Panc1 (cell line): Measurements from ENCODE around the gene ESRRG. TPM values are rescaled to one million over a fixed set of nuclear protein-coding genes. Genes with fewer than 3 reads are reported as not detected.

Experiments
- ATAC-seq: fragments of 200-7000 bp; cut with Tn5 transposase; 2 replicates; pipeline ENCODE4 v1.9.1; 2020; ENCODE audit warnings: mild to moderate bottlenecking, moderate library complexity
- BruUV-seq: library from RNA; stranded (reverse); fragments of 400-500 nt; replicated peaks from 2 replicates; lab custom pipeline; 2021; lab: Mats Ljungman, UMichigan
- CTCF ChIA-PET: fragments of 300-600 bp; sonication (Branson Sonifier 250); formaldehyde crosslinking; loops from one replicate; lab custom pipeline; 2022; ENCODE audit warnings: antibody characterized with exemption; lab: Charles Lee
- POLR2A ChIA-PET: fragments of 300-600 bp; sonication (Branson Sonifier 250); formaldehyde crosslinking; loops from one replicate; lab custom pipeline; 2022; ENCODE audit warnings: antibody characterized with exemption; lab: Charles Lee
- DNase-seq: peaks from one replicate; pipeline ENCODE4 v3.0.0-alpha.2; 2010; ENCODE audit warnings: low read depth, low spot score
- H3K27ac ChIP-seq: 2 replicates; pipeline ENCODE4 v1.5.1; 2011; ENCODE audit warnings: mild to moderate bottlenecking, low read length, inconsistent platforms
- H3K27me3 ChIP-seq: fragments of 200-500 bp; sonication (Bioruptor generic); 2 replicates; pipeline ENCODE4 v1.6.0; 2014; ENCODE audit warnings: low read length, inconsistent platforms; ENCODE audit not compliant: control insufficient read depth, insufficient read depth
- H3K36me3 ChIP-seq: fragments of 200-500 bp; sonication (Bioruptor generic); 2 replicates; pipeline ENCODE4 v1.5.1; 2014; ENCODE audit warnings: inconsistent platforms, mild to moderate bottlenecking, low read length, moderate library complexity; ENCODE audit not compliant: control insufficient read depth, insufficient read depth
- H3K4me1 ChIP-seq: 2 replicates; pipeline ENCODE4 v1.5.1; 2011; ENCODE audit warnings: inconsistent platforms, mild to moderate bottlenecking, low read length, moderate library complexity; ENCODE audit not compliant: control insufficient read depth, insufficient read depth
- H3K4me3 ChIP-seq, 2 experiments: 2 replicates each; pipeline ENCODE4 v1.5.1; 2011 to 2012; ENCODE audit warnings: low read depth in 2 of 2, low read length in 2 of 2, mild to moderate bottlenecking in 2 of 2, inconsistent platforms in 1 of 2, moderate library complexity in 1 of 2
- H3K9me3 ChIP-seq: fragments of 200-500 bp; sonication (Bioruptor generic); 2 replicates; pipeline ENCODE4 v1.5.1; 2014; ENCODE audit warnings: low read depth, mild to moderate bottlenecking, inconsistent platforms, low read length, moderate library complexity; ENCODE audit not compliant: control insufficient read depth, insufficient read depth
- CTCF ChIP-seq: fragments of 450-650 bp; IDR thresholded peaks from 2 replicates; pipeline ENCODE4 v1.5.1; 2017; ENCODE audit warnings: mild to moderate bottlenecking
- POLR2AphosphoS5 ChIP-seq: IDR thresholded peaks from 2 replicates; pipeline ENCODE4 v1.6.1; 2012; ENCODE audit warnings: mild to moderate bottlenecking, low read depth, low read length, moderate library complexity
- REST ChIP-seq, 2 experiments: IDR thresholded peaks; 2 replicates each; pipeline ENCODE4 v1.6.1; 2011 to 2012; ENCODE audit warnings: low read depth in 2 of 2, control low read depth in 1 of 2, low read length in 1 of 2, mild to moderate bottlenecking in 1 of 2, moderate library complexity in 1 of 2; ENCODE audit not compliant: insufficient read depth in 1 of 2
- SIN3A ChIP-seq: IDR thresholded peaks from 2 replicates; pipeline ENCODE4 v1.6.1; 2012; ENCODE audit warnings: low read depth, mild to moderate bottlenecking, low read length, moderate library complexity, borderline replicate concordance; ENCODE audit not compliant: insufficient read depth
- TCF7L2 ChIP-seq: IDR thresholded peaks from 2 replicates; pipeline ENCODE4 v1.6.1; 2011; ENCODE audit warnings: mild to moderate bottlenecking, low read depth, low read length, inconsistent platforms
- in situ Hi-C: cut with HindIII; loops from 2 replicates; pipeline ENCODE4 v1.10.0; 2016; ENCODE audit warnings: low sequenced_read_pairs, low pct_unique_long_range_greater_than_20kb
- intact Hi-C: fragments of 100-400 bp; cut with micrococcal nuclease; formaldehyde crosslinking; loops from one replicate; pipeline ENCODE4 v1.10.0; 2022; ENCODE audit not compliant: unreplicated experiment
- total RNA-seq: library from RNA; stranded (reverse); gene quantifications from one replicate; pipeline ENCODE4 v1.2.1, GENCODE V29; 2021; ENCODE audit not compliant: unreplicated experiment

Gene ESRRG
- total RNA-seq, 1 experiment from 2014 or later, result not detected

- H3K27me3 ChIP-seq, result no peaks in the 10 kb centered on the region
- in situ Hi-C loops (no loop called here), intact Hi-C loops (no loop called here)
- CTCF ChIA-PET, result no interaction called here
- POLR2A ChIA-PET, result no interaction called here
- H3K4me1 ChIP-seq, result no peaks in the 10 kb centered on the region
- no peak for ATAC-seq
- H3K36me3 ChIP-seq, result no peaks in the 10 kb centered on the region
- no peak for DNase-seq
- no TSS peak for BruUV-seq
- no peak overlapping the region for H3K4me3 ChIP-seq
- no peaks in the 10 kb centered on the region for H3K9me3 ChIP-seq
- no peak overlapping the region for H3K27ac ChIP-seq
- TF ChIP-seq REST (IDR thresholded peaks at IDR 0.05; ENCODE audit: insufficient read depth in 1 of 2, low read depth in 2 of 2, low read length in 1 of 2), result no peak
Observed at GRCh38 chr1:216475659-216476276, 247.5 kb downstream of the ESRRG start.

DNA sequence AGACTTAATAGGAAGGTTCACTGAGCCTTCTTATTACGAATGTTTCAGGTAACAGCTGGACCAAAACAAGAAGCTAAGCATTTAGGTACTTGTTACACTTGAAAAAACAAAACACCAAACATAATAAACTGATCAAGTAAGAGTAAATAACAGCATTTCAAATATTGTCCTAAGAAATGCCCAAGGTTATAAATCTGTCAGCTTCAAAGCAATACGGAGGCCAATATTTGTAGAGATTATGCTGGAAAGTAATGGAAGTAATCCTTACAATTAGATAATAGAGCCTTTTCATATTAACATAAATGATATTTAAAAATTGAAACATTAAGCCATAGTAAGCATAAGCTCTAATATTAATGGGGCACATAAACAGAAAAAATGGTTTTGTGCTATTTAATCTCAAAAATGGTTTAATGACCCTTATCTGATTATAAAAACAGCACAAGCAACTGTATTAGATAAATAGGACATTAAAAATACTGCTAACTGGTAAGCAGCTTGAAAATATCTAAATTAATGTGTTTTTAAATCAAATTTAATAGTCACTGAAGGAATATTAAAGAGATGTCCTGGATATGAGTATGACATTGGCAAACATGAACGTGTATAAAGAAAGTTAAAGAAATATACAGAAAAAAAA, 256.9 kb downstream of the ESRRG start:
- no peaks in the 10 kb centered on the region for H3K9me3 ChIP-seq
- ChIA-PET POLR2A (no interaction called here), CTCF (no interaction called here)
- ATAC-seq (no peak), DNase-seq (no peak)
- H3K4me1 ChIP-seq, result no peaks in the 10 kb centered on the region
- TF ChIP-seq POLR2AphosphoS5 (no peak), REST (IDR thresholded peaks at IDR 0.05; ENCODE audit: insufficient read depth in 1 of 2, low read depth in 2 of 2, low read length in 1 of 2) (no peak), CTCF (no peak), SIN3A (no peak), TCF7L2 (no peak)
- in situ Hi-C loops, result no loop called here
- no peaks in the 10 kb centered on the region for H3K36me3 ChIP-seq
- H3K27ac ChIP-seq, result no peak overlapping the region
- intact Hi-C loops, result no loop called here
- no peak overlapping the region for H3K4me3 ChIP-seq
- H3K27me3 ChIP-seq, result no peaks in the 10 kb centered on the region
- no TSS peak for BruUV-seq
